K562 (cell line): ENCODE results near the gene C16orf95. TPM values are rescaled to one million over a fixed set of nuclear protein-coding genes. Genes with fewer than 3 reads are reported as not detected.
A peak's percentile ranks its signal among the peaks of the same experiment; 100 is the strongest.

Experiments
- ATAC-seq: fragments of 200-7000 bp; cut with Tn5 transposase; 3 replicates; pipeline ENCODE4 v1.9.1; 2020; ENCODE audit warnings: moderate library complexity
- BruUV-seq: library from RNA; stranded (reverse); fragments of 400-500 nt; replicated peaks from 2 replicates; lab custom pipeline; 2021; lab: Mats Ljungman, UMichigan
- CTCF ChIA-PET: fragments of 300-600 bp; formaldehyde crosslinking; extraction: SDS; loops from one replicate; lab custom pipeline; 2021; ENCODE audit warnings: low intra/inter-chr PET ratio; lab: Yijun Ruan, JAX
- POLR2A ChIA-PET: fragments of 300-600, 350-650 bp; sonication (Branson Sonifier 250); formaldehyde crosslinking; extraction: SDS; loops from one replicate; lab custom pipeline; 2021; ENCODE audit warnings: antibody characterized with exemption, inconsistent platforms; lab: Yijun Ruan, JAX
- DNase-seq, 4 experiments: peaks; one replicate each; pipeline versions ENCODE4 v3.0.0 to v3.0.0-alpha.2; 2011 to 2018; ENCODE audit warnings: low spot score in 3 of 4, mixed read lengths in 3 of 4; ENCODE audit errors: extremely low read depth in 1 of 4
- FAIRE-seq: peaks from 2 replicates; lab custom pipeline; 2011; peaks lifted over from hg19 to GRCh38; lab: Jason Lieb, UNC
- H2AFZ ChIP-seq: 2 replicates; pipeline ENCODE4 v1.6.0; 2011; ENCODE audit warnings: low read depth, low read length, control low read depth, inconsistent platforms
- H3K27ac ChIP-seq: fragments of 200-600 bp; 3 replicates; pipeline ENCODE4 v1.8.0; 2011; ENCODE audit warnings: low read depth, mild to moderate bottlenecking, control low read depth, inconsistent platforms, low read length, moderate library complexity, mixed read lengths; ENCODE audit errors: extremely low read depth
- H3K27me3 ChIP-seq, 2 experiments: fragments of 300-600 bp in 1 of 2; 2 replicates in 1 of 2; 3 replicates in 1 of 2; pipeline versions ENCODE4 v1.6.0 to v1.8.0; 2011; ENCODE audit warnings: inconsistent platforms in 2 of 2, low read length in 2 of 2, mild to moderate bottlenecking in 1 of 2, mixed read lengths in 1 of 2, moderate library complexity in 1 of 2; ENCODE audit not compliant: control insufficient read depth in 2 of 2, insufficient read depth in 2 of 2
- H3K36me3 ChIP-seq: fragments of 300-600 bp; 3 replicates; pipeline ENCODE4 v1.8.0; 2011; ENCODE audit warnings: mild to moderate bottlenecking, low read length, inconsistent platforms; ENCODE audit not compliant: control insufficient read depth, insufficient read depth
- H3K4me1 ChIP-seq, 2 experiments: fragments of 200-600 bp in 1 of 2; replicated peaks in 1 of 2; 2 replicates in 1 of 2; 3 replicates in 1 of 2; pipeline versions ENCODE4 v1.5.1 to v1.8.0; 2011; ENCODE audit warnings: inconsistent platforms in 2 of 2, low read length in 2 of 2, mild to moderate bottlenecking in 1 of 2, mixed read lengths in 1 of 2, moderate library complexity in 1 of 2; ENCODE audit not compliant: control insufficient read depth in 2 of 2, insufficient read depth in 2 of 2
- H3K4me2 ChIP-seq: 2 replicates; pipeline ENCODE4 v1.6.1; 2011; ENCODE audit warnings: low read length, control low read depth, inconsistent platforms, mixed read lengths; ENCODE audit not compliant: insufficient read depth
- H3K4me3 ChIP-seq: fragments of 200-600 bp; sonication (generic), shearing (Covaris generic); 2 replicates; pipeline ENCODE4 v1.5.1; 2016; ENCODE audit warnings: control low read depth, inconsistent platforms
- H3K79me2 ChIP-seq: fragments of 200-600 bp; 3 replicates; pipeline ENCODE4 v1.8.0; 2011; ENCODE audit warnings: low read length, inconsistent platforms; ENCODE audit not compliant: control insufficient read depth, insufficient read depth
- H3K9ac ChIP-seq, 2 experiments: 2 replicates each; pipeline versions ENCODE4 v1.6.0 to v1.6.1; 2011; ENCODE audit warnings: low read depth in 2 of 2, low read length in 2 of 2, control low read depth in 1 of 2, inconsistent platforms in 1 of 2, mild to moderate bottlenecking in 1 of 2, mixed read lengths in 1 of 2; ENCODE audit not compliant: insufficient read depth in 1 of 2
- H3K9me1 ChIP-seq: one replicate; pipeline ENCODE4 v1.6.0; 2011; ENCODE audit warnings: inconsistent platforms, mild to moderate bottlenecking, low read length, moderate library complexity; ENCODE audit not compliant: control insufficient read depth, insufficient read depth
- H3K9me3 ChIP-seq: replicated peaks from 2 replicates; pipeline ENCODE4 v1.5.1; 2011; ENCODE audit warnings: low read depth, low read length, inconsistent platforms; ENCODE audit not compliant: control insufficient read depth, insufficient read depth
- H4K20me1 ChIP-seq: replicated peaks from 2 replicates; pipeline ENCODE4 v1.6.1; 2011; ENCODE audit warnings: low read length, inconsistent platforms, mixed read lengths; ENCODE audit not compliant: control insufficient read depth, insufficient read depth
- CREB5 ChIP-seq: fragments of 250-450 bp; sonication (Bioruptor Pico); IDR thresholded peaks from 2 replicates; pipeline ENCODE4 v1.5.0; 2020; ENCODE audit warnings: mild to moderate bottlenecking
- FOXJ2 ChIP-seq: fragments of 200-800 bp; sonication (Bioruptor generic); IDR thresholded peaks from 2 replicates; pipeline ENCODE4 v1.6.1; 2016; ENCODE audit warnings: missing genetic modification characterization, missing compliant biosample characterization
- MTA3 ChIP-seq: fragments of 450-650 bp; formaldehyde crosslinking; IDR thresholded peaks from 2 replicates; pipeline ENCODE4 v1.6.1; 2017; ENCODE audit warnings: mild to moderate bottlenecking, borderline replicate concordance
- SAP30 ChIP-seq: fragments of 200-600 bp; sonication (generic); IDR thresholded peaks from 2 replicates; pipeline ENCODE4 v1.6.1; 2012; ENCODE audit warnings: borderline replicate concordance, low read depth, mild to moderate bottlenecking, moderate library complexity, low read length, control low read depth, inconsistent platforms; ENCODE audit not compliant: insufficient read depth, poor library complexity, severe bottlenecking
- TCF7 ChIP-seq: sonication (generic); IDR thresholded peaks from 2 replicates; pipeline ENCODE4 v1.6.1; 2016; ENCODE audit warnings: antibody characterized with exemption, borderline replicate concordance
- TSC22D4 ChIP-seq: fragments of 450-650 bp; IDR thresholded peaks from 2 replicates; pipeline ENCODE4 v1.6.1; 2016; ENCODE audit warnings: missing genetic modification characterization, missing biosample characterization, control low read depth
- ZBTB12 ChIP-seq: fragments of 250-450 bp; sonication (Bioruptor Pico); IDR thresholded peaks from 2 replicates; pipeline ENCODE4 v1.4.0; 2020
- ZFP30 ChIP-seq: fragments of 250-450 bp; sonication (Bioruptor Pico); IDR thresholded peaks from 2 replicates; pipeline ENCODE4 v1.8.0; 2022; ENCODE audit warnings: moderate library complexity, mild to moderate bottlenecking, inconsistent platforms, borderline replicate concordance
- ZFP91 ChIP-seq: sonication (generic); formaldehyde crosslinking; IDR thresholded peaks from 2 replicates; pipeline ENCODE4 v1.8.0; 2022; ENCODE audit warnings: mild to moderate bottlenecking, missing genetic modification reagents
- ZNF41 ChIP-seq: fragments of 250-450 bp; sonication (Bioruptor Pico); conservative IDR thresholded peaks from 2 replicates; pipeline ENCODE4 v1.4.0; 2020; ENCODE audit warnings: mild to moderate bottlenecking
- ZNF561 ChIP-seq: fragments of 450-650 bp; formaldehyde crosslinking; conservative IDR thresholded peaks from 2 replicates; pipeline ENCODE4 v1.4.0; 2020; ENCODE audit warnings: mild to moderate bottlenecking, moderate library complexity
- ZNF717 ChIP-seq: fragments of 250-450 bp; sonication (Bioruptor Pico); IDR thresholded peaks from 2 replicates; pipeline ENCODE4 v1.5.0; 2021
- WGBS: fragments of 100-300 bp; shearing (Covaris generic); methylation state at CpG from one replicate; pipeline ENCODE4 v1.1.6; 2016; ENCODE audit warnings: low coverage, mixed read lengths; ENCODE audit not compliant: insufficient coverage; ENCODE audit errors: missing lambda C conversion rate; 5-methylcytosine and 5-hydroxymethylcytosine counted together
- in situ Hi-C: fragments of 300-500 bp; cut with MboI; formaldehyde crosslinking; loops from 4 replicates; pipeline ENCODE4 v1.15.0; 2018; ENCODE audit warnings: inconsistent platforms, mixed read lengths
- intact Hi-C: fragments of 100-400 bp; cut with micrococcal nuclease; formaldehyde crosslinking; loops from 2 replicates; pipeline ENCODE4 v1.14.2; 2022
- polyA plus RNA-seq, 8 experiments: library from polyadenylated mRNA; depleted of rRNA in 4 of 8; stranded (reverse) in 5 of 8; unstranded in 3 of 8; fragments of >200 nt; fragmentation: Nextera tagmentation in 2 of 8; fragmentation: Illumina TruSeq in 1 of 8; extraction: Ambion mirVana in 2 of 8; extraction: Trizol in 1 of 8; gene quantifications; 2 replicates each; pipeline versions ENCODE4 v1.2.1 to v1.2.3, GENCODE V29; 2011 to 2014; ENCODE audit warnings: inconsistent platforms in 1 of 8, missing spikeins in 1 of 8
- total RNA-seq, 7 experiments: library from RNA; depleted of rRNA in 6 of 7; stranded (reverse); fragments of >200 nt in 6 of 7; fragmentation: Illumina TruSeq in 2 of 7; extraction: Trizol in 2 of 7; gene quantifications; 2 replicates each; pipeline versions ENCODE4 v1.2.1 to v1.2.3, GENCODE V29; 2011 to 2021; ENCODE audit warnings: low replicate concordance in 1 of 7

C16orf95 gene
- total and polyA plus RNA-seq, 9 of the 15 experiments (the other 6 are each of a cell fraction or from before 2014, with no cell fraction given) = 6.5 to 20.5 (median 9.4) TPM

GRCh38 chr16:87320510-87321227 is 3.5 kb upstream of the C16orf95 start (continued):
- no peak for TF ChIP-seq ZBTB12

GRCh38 chr16:87319997-87320491 is 2.9 kb upstream of the C16orf95 start:
- Histone ChIP-seq H3K27me3 (no peaks in the 10 kb centered on the region), H2AFZ (no peak overlapping the region), H3K9me1 (peaks cover 2% of the 10 kb centered on the region), H3K9me3 (no peaks in the 10 kb centered on the region), H3K4me2 (no peak overlapping the region), H4K20me1 (no peaks in the 10 kb centered on the region), H3K79me2 (peaks cover 22% of the 10 kb centered on the region), H3K9ac (peak overlapping the region in 1 of 2 experiments; percentile 3; a peak in 1 of 4 replicates), H3K36me3 (peaks cover 27% of the 10 kb centered on the region), H3K4me3 (no peak overlapping the region), H3K4me1 (peaks cover 13 to 30% of the 10 kb centered on the region in 2 experiments), H3K27ac (no peak overlapping the region)
- CTCF ChIA-PET = no interaction called here
- POLR2A ChIA-PET = no interaction called here
- intact Hi-C loops = loop anchor here (10.0 kb wide), 1 partner anchor 315 kb away; no protein-coding TSS in a partner anchor
- FAIRE-seq (peak; percentile 37), ATAC-seq (no peak), DNase-seq (no peak)
- WGBS = 93% methylated on average over 7 of the region's 7 CpGs
- BruUV-seq = no TSS peak
- in situ Hi-C loops = no loop called here
- TF ChIP-seq TSC22D4 (tag) (no peak), SAP30 (no peak), ZNF561 (CRISPR knock-in tag) (no peak), TCF7 (no peak), ZNF717 (CRISPR knock-in tag) (no peak), ZFP91 (no peak), FOXJ2 (tag) (no peak), MTA3 (no peak), ZFP30 (no peak), CREB5 (CRISPR knock-in tag) (no peak), ZNF41 (CRISPR knock-in tag) (no peak)
